GM19468 (cell line): ENCODE results near the gene TMEM168.
"Not testable (repeated sequence)": the region's sequence is repeated elsewhere in the genome, so short reads cannot be mapped to it uniquely, and the experiment has no call there.

Source experiments
- ATAC-seq: cut with Tn5 transposase; IDR thresholded peaks from one replicate; pipeline ENCODE4 v1.9.1; 2021; ENCODE audit warnings: mild to moderate bottlenecking, moderate library complexity, moderate number of reproducible peaks; ENCODE audit not compliant: unreplicated experiment; ENCODE audit errors: extremely low read depth

TMEM168 gene

DNA sequence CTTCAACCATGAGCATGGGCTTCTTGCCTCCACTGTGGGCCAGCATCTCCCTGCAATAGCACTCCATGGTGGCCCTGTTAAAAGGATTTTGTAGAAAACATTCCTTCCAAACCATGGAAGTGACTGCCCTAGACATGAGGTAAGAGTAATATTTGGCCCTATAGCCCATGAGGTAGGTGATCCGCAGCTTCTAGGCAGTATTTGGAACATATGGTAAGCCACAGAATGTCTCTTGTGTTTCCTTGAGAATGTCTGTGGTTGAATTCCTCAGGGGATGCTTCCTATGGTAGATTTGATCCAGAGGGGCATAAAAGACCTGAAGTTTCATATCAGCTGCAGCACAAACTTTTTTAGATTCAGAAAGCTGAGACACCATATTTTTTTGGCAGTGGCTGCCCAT is 54.9 kb downstream of the TMEM168 start:
- no peak for ATAC-seq

DNA sequence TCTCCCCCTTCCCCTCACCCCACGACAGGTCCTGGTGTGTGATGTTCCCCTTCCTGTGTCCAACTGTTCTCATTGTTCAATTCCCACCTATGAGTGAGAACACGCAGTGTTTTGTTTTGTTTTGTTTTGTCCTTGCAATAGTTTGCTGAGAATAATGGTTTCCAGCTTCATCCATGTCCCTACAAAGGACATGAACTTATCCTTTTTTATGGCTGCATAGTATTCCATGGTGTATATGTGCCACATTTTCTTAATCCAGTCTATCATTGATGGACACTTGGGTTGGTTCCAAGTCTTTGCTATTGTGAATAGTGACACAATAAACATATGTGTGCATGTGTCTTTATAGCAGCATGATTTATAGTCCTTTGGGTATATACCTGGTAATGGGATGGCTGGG is 58.9 kb downstream of the TMEM168 start:
- not testable (repeated sequence) for ATAC-seq

DNA sequence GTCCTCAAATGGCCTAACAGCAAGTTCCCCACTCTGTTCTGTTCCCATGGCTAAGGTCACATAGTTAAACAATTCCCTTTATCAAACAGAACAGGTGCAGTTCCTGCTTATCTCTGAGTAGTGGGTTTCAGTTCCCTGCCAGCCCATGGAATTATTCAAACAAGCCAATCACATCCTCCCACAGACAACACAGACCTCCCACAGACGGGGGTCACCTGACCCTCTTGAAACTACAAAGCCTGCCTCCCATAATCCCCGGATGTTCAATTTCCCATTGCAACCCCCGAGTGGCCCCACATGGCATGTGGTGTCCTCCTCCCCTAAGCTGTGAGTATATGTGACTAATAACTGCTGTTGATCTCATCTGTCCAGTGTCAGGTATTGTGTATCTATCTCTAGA is 64.1 kb downstream of the TMEM168 start:
- ATAC-seq: no peak

DNA sequence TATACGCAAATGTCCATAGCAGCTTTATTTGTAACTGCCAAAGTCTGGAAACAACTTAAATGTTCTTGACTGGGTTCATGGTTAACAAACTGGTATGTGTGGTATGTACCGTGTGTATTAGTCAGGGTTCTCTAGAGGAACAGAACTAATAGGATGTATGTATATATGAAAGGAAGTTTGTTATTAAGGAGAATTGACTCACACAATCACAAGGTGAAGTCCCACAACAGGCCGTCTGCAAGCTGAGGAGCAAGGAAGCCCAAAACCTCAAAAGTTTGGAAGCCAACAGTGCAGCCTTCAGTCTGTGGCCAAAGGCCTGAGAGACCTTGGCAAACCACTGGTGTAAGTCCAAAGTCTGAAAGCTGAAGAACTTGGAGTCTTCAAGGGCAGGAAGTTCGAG is 66.8 kb downstream of the TMEM168 start:
- ATAC-seq: no peak

GRCh38 chr7:112721366-112721765 is 68.8 kb downstream of the TMEM168 start:
- ATAC-seq: no peak

GRCh38 chr7:112715525-112715924 is 74.7 kb downstream of the TMEM168 start:
- ATAC-seq: no peak

- no peak for ATAC-seq
These were observed 75.3 kb downstream of the TMEM168 start for GRCh38 chr7:112714917-112715316.
